ENCODE results near the gene FRMPD4. TPM values are rescaled to one million over a fixed set of nuclear protein-coding genes. Genes with fewer than 3 reads are reported as not detected.

FRMPD4 gene
- total and polyA plus RNA-seq, 2 experiments from 2014 or later = 0.19 to 0.80 TPM

GRCh38 chrX:12113321-12113720 is 25.0 kb upstream of the FRMPD4 start:
- Mint-ChIP-seq H3K4me1 (no peaks in the 10 kb centered on the region), H3K27ac (no peak overlapping the region), H3K4me3 (no peak overlapping the region), H3K36me3 (ENCODE audit: low read depth) (no peaks in the 10 kb centered on the region), H3K27me3 (ENCODE audit: insufficient read depth, low read depth, poor library complexity) (no peaks in the 10 kb centered on the region), H3K9me3 (no peaks in the 10 kb centered on the region)
- no peaks in the 10 kb centered on the region for H3K79me2 ChIP-seq (replicated peaks; ENCODE audit: insufficient read depth)
- H3K4me3 ChIP-seq = no peak overlapping the region
- no peak overlapping the region for H2AFZ ChIP-seq
- no peak overlapping the region for H3K27ac ChIP-seq (ENCODE audit: low read depth)
- TF ChIP-seq CREB1 (CRISPR knock-in tag; IDR thresholded peaks at IDR 0.05; ENCODE audit: low read depth) (no peak), ZNF114 (CRISPR knock-in tag; IDR thresholded peaks at IDR 0.05) (no peak), STAT1 (IDR thresholded peaks at IDR 0.05; ENCODE audit: unreplicated experiment) (no peak), EZH2phosphoT487 (IDR thresholded peaks at IDR 0.05; ENCODE audit: unreplicated experiment) (no peak), POLR2AphosphoS5 (IDR thresholded peaks at IDR 0.05; ENCODE audit: low read depth) (no peak), EZH2 (IDR thresholded peaks at IDR 0.05; ENCODE audit: low read depth, unreplicated experiment) (no peak), ETS1 (IDR thresholded peaks at IDR 0.05) (no peak), NANOG (IDR thresholded peaks at IDR 0.05; ENCODE audit: borderline replicate concordance) (no peak), ZNF331 (CRISPR knock-in tag; IDR thresholded peaks at IDR 0.05; ENCODE audit: low read depth) (no peak), CTCF (conservative IDR thresholded peaks at IDR 0.05; ENCODE audit: low read depth in 2 of 2) (no peak), JUNB (IDR thresholded peaks at IDR 0.05; ENCODE audit: unreplicated experiment) (no peak)
- TF ChIP-seq, protein P1, sequence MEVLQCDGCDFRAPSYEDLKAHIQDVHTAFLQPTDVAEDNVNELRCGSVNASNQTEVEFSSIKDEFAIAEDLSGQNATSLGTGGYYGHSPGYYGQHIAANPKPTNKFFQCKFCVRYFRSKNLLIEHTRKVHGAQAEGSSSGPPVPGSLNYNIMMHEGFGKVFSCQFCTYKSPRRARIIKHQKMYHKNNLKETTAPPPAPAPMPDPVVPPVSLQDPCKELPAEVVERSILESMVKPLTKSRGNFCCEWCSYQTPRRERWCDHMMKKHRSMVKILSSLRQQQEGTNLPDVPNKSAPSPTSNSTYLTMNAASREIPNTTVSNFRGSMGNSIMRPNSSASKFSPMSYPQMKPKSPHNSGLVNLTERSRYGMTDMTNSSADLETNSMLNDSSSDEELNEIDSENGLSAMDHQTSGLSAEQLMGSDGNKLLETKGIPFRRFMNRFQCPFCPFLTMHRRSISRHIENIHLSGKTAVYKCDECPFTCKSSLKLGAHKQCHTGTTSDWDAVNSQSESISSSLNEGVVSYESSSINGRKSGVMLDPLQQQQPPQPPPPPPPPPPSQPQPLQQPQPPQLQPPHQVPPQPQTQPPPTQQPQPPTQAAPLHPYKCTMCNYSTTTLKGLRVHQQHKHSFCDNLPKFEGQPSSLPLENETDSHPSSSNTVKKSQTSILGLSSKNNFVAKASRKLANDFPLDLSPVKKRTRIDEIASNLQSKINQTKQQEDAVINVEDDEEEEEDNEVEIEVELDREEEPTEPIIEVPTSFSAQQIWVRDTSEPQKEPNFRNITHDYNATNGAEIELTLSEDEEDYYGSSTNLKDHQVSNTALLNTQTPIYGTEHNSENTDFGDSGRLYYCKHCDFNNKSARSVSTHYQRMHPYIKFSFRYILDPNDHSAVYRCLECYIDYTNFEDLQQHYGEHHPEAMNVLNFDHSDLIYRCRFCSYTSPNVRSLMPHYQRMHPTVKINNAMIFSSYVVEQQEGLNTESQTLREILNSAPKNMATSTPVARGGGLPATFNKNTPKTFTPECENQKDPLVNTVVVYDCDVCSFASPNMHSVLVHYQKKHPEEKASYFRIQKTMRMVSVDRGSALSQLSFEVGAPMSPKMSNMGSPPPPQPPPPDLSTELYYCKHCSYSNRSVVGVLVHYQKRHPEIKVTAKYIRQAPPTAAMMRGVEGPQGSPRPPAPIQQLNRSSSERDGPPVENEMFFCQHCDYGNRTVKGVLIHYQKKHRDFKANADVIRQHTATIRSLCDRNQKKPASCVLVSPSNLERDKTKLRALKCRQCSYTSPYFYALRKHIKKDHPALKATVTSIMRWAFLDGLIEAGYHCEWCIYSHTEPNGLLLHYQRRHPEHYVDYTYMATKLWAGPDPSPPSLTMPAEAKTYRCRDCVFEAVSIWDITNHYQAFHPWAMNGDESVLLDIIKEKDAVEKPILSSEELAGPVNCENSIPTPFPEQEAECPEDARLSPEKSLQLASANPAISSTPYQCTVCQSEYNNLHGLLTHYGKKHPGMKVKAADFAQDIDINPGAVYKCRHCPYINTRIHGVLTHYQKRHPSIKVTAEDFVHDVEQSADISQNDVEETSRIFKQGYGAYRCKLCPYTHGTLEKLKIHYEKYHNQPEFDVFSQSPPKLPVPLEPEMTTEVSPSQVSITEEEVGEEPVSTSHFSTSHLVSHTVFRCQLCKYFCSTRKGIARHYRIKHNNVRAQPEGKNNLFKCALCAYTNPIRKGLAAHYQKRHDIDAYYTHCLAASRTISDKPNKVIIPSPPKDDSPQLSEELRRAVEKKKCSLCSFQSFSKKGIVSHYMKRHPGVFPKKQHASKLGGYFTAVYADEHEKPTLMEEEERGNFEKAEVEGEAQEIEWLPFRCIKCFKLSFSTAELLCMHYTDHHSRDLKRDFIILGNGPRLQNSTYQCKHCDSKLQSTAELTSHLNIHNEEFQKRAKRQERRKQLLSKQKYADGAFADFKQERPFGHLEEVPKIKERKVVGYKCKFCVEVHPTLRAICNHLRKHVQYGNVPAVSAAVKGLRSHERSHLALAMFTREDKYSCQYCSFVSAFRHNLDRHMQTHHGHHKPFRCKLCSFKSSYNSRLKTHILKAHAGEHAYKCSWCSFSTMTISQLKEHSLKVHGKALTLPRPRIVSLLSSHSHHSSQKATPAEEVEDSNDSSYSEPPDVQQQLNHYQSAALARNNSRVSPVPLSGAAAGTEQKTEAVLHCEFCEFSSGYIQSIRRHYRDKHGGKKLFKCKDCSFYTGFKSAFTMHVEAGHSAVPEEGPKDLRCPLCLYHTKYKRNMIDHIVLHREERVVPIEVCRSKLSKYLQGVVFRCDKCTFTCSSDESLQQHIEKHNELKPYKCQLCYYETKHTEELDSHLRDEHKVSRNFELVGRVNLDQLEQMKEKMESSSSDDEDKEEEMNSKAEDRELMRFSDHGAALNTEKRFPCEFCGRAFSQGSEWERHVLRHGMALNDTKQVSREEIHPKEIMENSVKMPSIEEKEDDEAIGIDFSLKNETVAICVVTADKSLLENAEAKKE (CRISPR knock-in tag; IDR thresholded peaks at IDR 0.05) = no peak
- TF ChIP-seq, protein P2, sequence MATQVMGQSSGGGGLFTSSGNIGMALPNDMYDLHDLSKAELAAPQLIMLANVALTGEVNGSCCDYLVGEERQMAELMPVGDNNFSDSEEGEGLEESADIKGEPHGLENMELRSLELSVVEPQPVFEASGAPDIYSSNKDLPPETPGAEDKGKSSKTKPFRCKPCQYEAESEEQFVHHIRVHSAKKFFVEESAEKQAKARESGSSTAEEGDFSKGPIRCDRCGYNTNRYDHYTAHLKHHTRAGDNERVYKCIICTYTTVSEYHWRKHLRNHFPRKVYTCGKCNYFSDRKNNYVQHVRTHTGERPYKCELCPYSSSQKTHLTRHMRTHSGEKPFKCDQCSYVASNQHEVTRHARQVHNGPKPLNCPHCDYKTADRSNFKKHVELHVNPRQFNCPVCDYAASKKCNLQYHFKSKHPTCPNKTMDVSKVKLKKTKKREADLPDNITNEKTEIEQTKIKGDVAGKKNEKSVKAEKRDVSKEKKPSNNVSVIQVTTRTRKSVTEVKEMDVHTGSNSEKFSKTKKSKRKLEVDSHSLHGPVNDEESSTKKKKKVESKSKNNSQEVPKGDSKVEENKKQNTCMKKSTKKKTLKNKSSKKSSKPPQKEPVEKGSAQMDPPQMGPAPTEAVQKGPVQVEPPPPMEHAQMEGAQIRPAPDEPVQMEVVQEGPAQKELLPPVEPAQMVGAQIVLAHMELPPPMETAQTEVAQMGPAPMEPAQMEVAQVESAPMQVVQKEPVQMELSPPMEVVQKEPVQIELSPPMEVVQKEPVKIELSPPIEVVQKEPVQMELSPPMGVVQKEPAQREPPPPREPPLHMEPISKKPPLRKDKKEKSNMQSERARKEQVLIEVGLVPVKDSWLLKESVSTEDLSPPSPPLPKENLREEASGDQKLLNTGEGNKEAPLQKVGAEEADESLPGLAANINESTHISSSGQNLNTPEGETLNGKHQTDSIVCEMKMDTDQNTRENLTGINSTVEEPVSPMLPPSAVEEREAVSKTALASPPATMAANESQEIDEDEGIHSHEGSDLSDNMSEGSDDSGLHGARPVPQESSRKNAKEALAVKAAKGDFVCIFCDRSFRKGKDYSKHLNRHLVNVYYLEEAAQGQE (IDR thresholded peaks at IDR 0.05; ENCODE audit: unreplicated experiment) = no peak
- no peaks in the 10 kb centered on the region for H3K9me2 ChIP-seq (ENCODE audit: insufficient read depth)
- DNase-seq (ENCODE audit: low spot score) (no peak), ATAC-seq (no peak)
- no peaks in the 10 kb centered on the region for H3K36me3 ChIP-seq (ENCODE audit: insufficient read depth)
- H3K4me2 ChIP-seq = no peak overlapping the region
- no peaks in the 10 kb centered on the region for H4K20me1 ChIP-seq (replicated peaks; ENCODE audit: insufficient read depth)
- no peaks in the 10 kb centered on the region for H3K4me1 ChIP-seq (ENCODE audit: insufficient read depth)
- no peaks in the 10 kb centered on the region for H3F3A ChIP-seq (replicated peaks; ENCODE audit: low read depth)
- no peaks in the 10 kb centered on the region for H3K27me3 ChIP-seq (ENCODE audit: insufficient read depth)

All from GM23338 (cell line).